ENCODE measurements around the gene CAMK1G. TPM values are rescaled to one million over a fixed set of nuclear protein-coding genes. Genes with fewer than 3 reads are reported as not detected.

The CAMK1G gene
- total and polyA plus RNA-seq, 4 donors: 2.1 to 10.8 (median 8.8) TPM

DNA sequence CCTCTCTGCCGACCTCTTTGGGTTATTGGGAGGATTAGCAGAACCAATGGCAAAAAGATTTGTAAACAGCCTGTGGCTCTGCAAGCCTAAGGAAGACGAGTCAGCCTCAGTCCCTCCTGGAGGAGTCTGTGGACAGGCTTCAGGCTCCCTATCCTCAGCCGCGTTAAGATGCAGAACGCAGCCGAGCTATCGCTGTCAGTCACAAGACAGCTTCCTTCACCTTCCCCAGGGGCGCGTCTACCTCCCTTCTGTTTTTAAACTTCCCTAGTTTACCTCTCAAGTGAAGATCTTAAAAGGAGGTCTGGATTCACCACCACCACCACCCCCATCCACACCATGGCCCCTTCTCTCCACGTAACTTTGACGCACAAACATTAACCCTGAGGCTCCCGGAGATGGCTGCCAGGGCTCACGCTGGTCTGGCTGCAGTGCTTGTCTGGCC is 738 bp downstream of the CAMK1G start:
- H3K4me3 ChIP-seq (ENCODE audit: low read depth, low read length): peak overlapping the region; percentile 49
- WGBS (ENCODE audit: insufficient coverage): 16% methylated on average over 11 of the region's 13 CpGs
- H3K27me3 ChIP-seq (ENCODE audit: control insufficient read depth, insufficient read depth, low read length): peaks cover 15% of the 10 kb centered on the region
- H3K36me3 ChIP-seq (ENCODE audit: control insufficient read depth, insufficient read depth, low read length): no peaks in the 10 kb centered on the region
- DNase-seq (ENCODE audit: low read depth in 4 of 6, low spot score in 6 of 6): peak in 2 of 6 donors; percentile 45 to 75
- H3K27ac ChIP-seq (ENCODE audit: low read depth, low read length): peak overlapping the region; percentile 67
- H3K9me3 ChIP-seq (ENCODE audit: control insufficient read depth, insufficient read depth, low read length): no peaks in the 10 kb centered on the region
- peaks cover 20% of the 10 kb centered on the region for H3K4me1 ChIP-seq (ENCODE audit: control insufficient read depth, insufficient read depth, low read length)

DNA sequence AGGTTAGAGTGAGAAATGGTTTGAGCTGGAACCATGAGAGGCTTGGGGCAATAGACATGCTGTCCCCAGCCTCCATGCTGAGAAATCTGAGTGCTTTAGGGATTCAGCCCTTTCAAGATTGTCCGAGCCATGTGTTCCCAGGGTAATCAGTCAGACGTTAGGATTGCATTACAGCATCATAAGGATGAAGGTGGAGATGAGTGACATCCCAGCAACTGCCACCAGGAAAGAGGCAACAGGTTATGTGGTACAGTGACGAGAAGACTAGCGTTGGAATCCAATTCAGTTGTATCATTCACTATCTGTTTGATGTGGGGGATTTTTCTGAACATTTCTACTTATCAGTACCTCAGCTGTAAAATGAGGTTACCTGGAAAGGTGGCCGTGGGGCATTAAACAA is 1.7 kb downstream of the CAMK1G start:
- WGBS (ENCODE audit: insufficient coverage): 31% methylated on average over 2 of the region's 5 CpGs
- Histone ChIP-seq H3K27me3 (ENCODE audit: control insufficient read depth, insufficient read depth, low read length) (peaks cover 15% of the 10 kb centered on the region), H3K27ac (ENCODE audit: low read depth, low read length) (no peak overlapping the region)

DNA sequence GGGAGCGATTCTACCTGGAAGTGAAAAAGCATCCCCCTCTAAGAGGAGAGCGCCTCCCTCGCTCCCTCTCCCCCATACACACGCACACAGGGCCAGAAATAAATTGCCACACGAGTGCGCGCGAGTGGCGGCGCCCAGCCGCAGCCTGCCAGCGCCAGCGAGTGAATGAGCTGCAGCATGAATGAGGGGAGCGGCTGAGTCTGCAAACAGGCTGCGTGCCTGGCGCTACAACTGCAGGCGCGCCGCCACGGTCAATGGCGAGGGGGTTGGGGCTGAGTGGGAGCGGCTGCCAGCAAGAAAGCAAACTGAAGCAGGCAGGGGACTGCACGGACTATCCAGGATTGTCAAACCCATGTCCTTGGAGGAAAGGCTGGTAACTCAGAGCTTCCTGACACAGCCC is 2.2 kb downstream of the CAMK1G start:
- Histone ChIP-seq H3K9me3 (ENCODE audit: control insufficient read depth, insufficient read depth, low read length) (no peaks in the 10 kb centered on the region), H3K27ac (ENCODE audit: low read depth, low read length) (no peak overlapping the region), H3K4me3 (ENCODE audit: low read depth, low read length) (peak overlapping the region; percentile 29), H3K27me3 (ENCODE audit: control insufficient read depth, insufficient read depth, low read length) (peaks cover 15% of the 10 kb centered on the region), H3K4me1 (ENCODE audit: control insufficient read depth, insufficient read depth, low read length) (peaks cover 27% of the 10 kb centered on the region), H3K36me3 (ENCODE audit: control insufficient read depth, insufficient read depth, low read length) (no peaks in the 10 kb centered on the region)
- peak in 4 of 6 donors; percentile 63 to 93 (median 83) for DNase-seq (ENCODE audit: low read depth in 4 of 6, low spot score in 6 of 6)
- under 1% methylated on average over 23 of the region's 23 CpGs for WGBS (ENCODE audit: insufficient coverage)

More for the DNA sequence above, 1.7 kb downstream of the CAMK1G start:
- peak overlapping the region; percentile 29 for H3K4me3 ChIP-seq (ENCODE audit: low read depth, low read length)
- no peaks in the 10 kb centered on the region for H3K9me3 ChIP-seq (ENCODE audit: control insufficient read depth, insufficient read depth, low read length)
- peaks cover 24% of the 10 kb centered on the region for H3K4me1 ChIP-seq (ENCODE audit: control insufficient read depth, insufficient read depth, low read length)
- DNase-seq (ENCODE audit: low read depth in 4 of 6, low spot score in 6 of 6): no peak
- H3K36me3 ChIP-seq (ENCODE audit: control insufficient read depth, insufficient read depth, low read length): no peaks in the 10 kb centered on the region

- DNase-seq (ENCODE audit: low read depth in 4 of 6, low spot score in 6 of 6): peak in 1 of 6 donors; percentile 56
- no peaks in the 10 kb centered on the region for H3K36me3 ChIP-seq (ENCODE audit: control insufficient read depth, insufficient read depth, low read length)
- H3K4me3 ChIP-seq (ENCODE audit: low read depth, low read length): peak overlapping the region; percentile 29
- H3K27ac ChIP-seq (ENCODE audit: low read depth, low read length): no peak overlapping the region
- H3K9me3 ChIP-seq (ENCODE audit: control insufficient read depth, insufficient read depth, low read length): no peaks in the 10 kb centered on the region
- 53% methylated on average over 4 of the region's 4 CpGs for WGBS (ENCODE audit: insufficient coverage)
- peaks cover 15% of the 10 kb centered on the region for H3K27me3 ChIP-seq (ENCODE audit: control insufficient read depth, insufficient read depth, low read length)
- peaks cover 27% of the 10 kb centered on the region for H3K4me1 ChIP-seq (ENCODE audit: control insufficient read depth, insufficient read depth, low read length)
Measured at GRCh38 chr1:209586221-209586740, 2.8 kb downstream of the CAMK1G start.

DNA sequence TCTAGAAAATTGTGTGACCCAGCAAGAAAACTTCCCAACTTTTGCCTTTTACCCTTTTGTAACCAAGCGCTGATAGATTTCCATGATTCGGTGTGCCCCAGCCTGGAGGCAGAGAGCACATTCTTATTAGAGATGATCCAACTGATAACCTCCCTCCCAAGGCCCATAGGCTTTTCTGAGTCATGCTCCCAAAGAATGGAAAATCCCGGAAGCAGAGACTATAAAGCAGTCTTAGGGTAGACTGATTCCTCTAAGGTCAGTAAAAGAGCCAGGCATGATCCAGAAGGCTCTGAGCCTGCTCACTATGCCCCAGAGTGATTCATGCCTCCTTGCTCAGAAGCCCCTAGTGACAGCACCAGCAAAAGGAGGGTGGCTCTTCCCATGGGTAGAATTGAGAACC is 4.3 kb downstream of the CAMK1G start:
- 100% methylated on average over 3 of the region's 3 CpGs for whole genome bisulfite sequencing (ENCODE audit: insufficient coverage)
- H3K9me3 ChIP-seq (ENCODE audit: control insufficient read depth, insufficient read depth, low read length): no peaks in the 10 kb centered on the region
- no peaks in the 10 kb centered on the region for H3K36me3 ChIP-seq (ENCODE audit: control insufficient read depth, insufficient read depth, low read length)
- DNase-seq (ENCODE audit: low read depth in 4 of 6, low spot score in 6 of 6): no peak
- H3K27ac ChIP-seq (ENCODE audit: low read depth, low read length): no peak overlapping the region
- peaks cover 15% of the 10 kb centered on the region for H3K27me3 ChIP-seq (ENCODE audit: control insufficient read depth, insufficient read depth, low read length)
- H3K4me1 ChIP-seq (ENCODE audit: control insufficient read depth, insufficient read depth, low read length): peaks cover 27% of the 10 kb centered on the region
- no peak overlapping the region for H3K4me3 ChIP-seq (ENCODE audit: low read depth, low read length)

- no peak overlapping the region for H3K27ac ChIP-seq (ENCODE audit: low read depth, low read length)
- no peak overlapping the region for H3K4me3 ChIP-seq (ENCODE audit: low read depth, low read length)
- H3K9me3 ChIP-seq (ENCODE audit: control insufficient read depth, insufficient read depth, low read length): no peaks in the 10 kb centered on the region
- H3K27me3 ChIP-seq (ENCODE audit: control insufficient read depth, insufficient read depth, low read length): peaks cover 14% of the 10 kb centered on the region
- no peaks in the 10 kb centered on the region for H3K36me3 ChIP-seq (ENCODE audit: control insufficient read depth, insufficient read depth, low read length)
- WGBS (ENCODE audit: insufficient coverage): 100% methylated on average over 1 of the region's 2 CpGs
- peaks cover 17% of the 10 kb centered on the region for H3K4me1 ChIP-seq (ENCODE audit: control insufficient read depth, insufficient read depth, low read length)
- DNase-seq (ENCODE audit: low read depth in 4 of 6, low spot score in 6 of 6): no peak
Measured at GRCh38 chr1:209589440-209589839, 5.9 kb downstream of the CAMK1G start.

DNA sequence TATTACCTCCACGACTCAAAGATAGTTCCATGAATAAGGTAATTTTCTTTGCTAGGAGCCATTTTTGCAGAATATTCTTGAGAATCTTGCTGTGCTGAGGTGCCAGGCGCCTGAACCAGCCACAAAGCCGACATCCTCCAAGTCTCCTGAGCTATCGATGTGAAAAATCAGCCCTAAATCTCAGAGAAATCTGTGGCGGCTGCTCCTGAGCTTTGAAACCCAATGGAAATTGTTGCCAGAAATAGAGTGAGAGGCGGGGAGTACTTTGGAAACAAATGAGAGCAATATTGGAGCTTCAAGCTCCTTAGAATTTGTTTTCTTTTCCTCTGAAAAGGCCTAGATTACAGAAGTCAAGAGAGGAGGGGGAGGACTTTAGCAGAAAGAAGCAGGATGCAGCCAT is 6.3 kb downstream of the CAMK1G start:
- H3K9me3 ChIP-seq (ENCODE audit: control insufficient read depth, insufficient read depth, low read length): no peaks in the 10 kb centered on the region
- no peak overlapping the region for H3K4me3 ChIP-seq (ENCODE audit: low read depth, low read length)
- WGBS (ENCODE audit: insufficient coverage): 71% methylated on average over 3 of the region's 6 CpGs
- no peaks in the 10 kb centered on the region for H3K36me3 ChIP-seq (ENCODE audit: control insufficient read depth, insufficient read depth, low read length)
- peaks cover 10% of the 10 kb centered on the region for H3K27me3 ChIP-seq (ENCODE audit: control insufficient read depth, insufficient read depth, low read length)
- no peak overlapping the region for H3K27ac ChIP-seq (ENCODE audit: low read depth, low read length)
- DNase-seq (ENCODE audit: low read depth in 4 of 6, low spot score in 6 of 6): peak in 1 of 6 donors; percentile 3
- H3K4me1 ChIP-seq (ENCODE audit: control insufficient read depth, insufficient read depth, low read length): peaks cover 16% of the 10 kb centered on the region

DNA sequence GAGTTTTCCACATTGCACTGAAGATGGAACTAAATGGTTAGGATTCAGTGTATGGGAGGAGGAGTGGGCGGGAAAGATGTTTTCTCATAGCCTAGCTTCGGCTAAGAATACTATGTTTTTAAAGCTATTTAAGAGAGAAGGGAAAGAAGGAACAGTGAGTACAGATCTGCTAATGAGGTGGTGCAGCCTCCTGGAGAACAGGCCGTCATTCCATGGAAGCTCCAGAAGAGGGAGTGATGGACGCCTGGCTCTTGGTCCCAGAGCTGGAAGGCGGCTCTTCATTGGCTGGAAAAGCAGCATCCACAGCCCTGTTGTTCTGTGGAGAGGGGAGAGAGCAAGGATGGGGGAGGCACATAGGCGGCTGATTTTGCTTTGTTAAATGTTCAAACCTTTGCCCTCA is 6.9 kb downstream of the CAMK1G start:
- H3K27me3 ChIP-seq (ENCODE audit: control insufficient read depth, insufficient read depth, low read length): peaks cover 5% of the 10 kb centered on the region
- 42% methylated on average over 3 of the region's 6 CpGs for WGBS (ENCODE audit: insufficient coverage)
- no peaks in the 10 kb centered on the region for H3K36me3 ChIP-seq (ENCODE audit: control insufficient read depth, insufficient read depth, low read length)
- H3K4me3 ChIP-seq (ENCODE audit: low read depth, low read length): no peak overlapping the region
- H3K27ac ChIP-seq (ENCODE audit: low read depth, low read length): no peak overlapping the region
- peak in 2 of 6 donors; percentile 65 to 85 for DNase-seq (ENCODE audit: low read depth in 4 of 6, low spot score in 6 of 6)
- peaks cover 14% of the 10 kb centered on the region for H3K4me1 ChIP-seq (ENCODE audit: control insufficient read depth, insufficient read depth, low read length)
- no peaks in the 10 kb centered on the region for H3K9me3 ChIP-seq (ENCODE audit: control insufficient read depth, insufficient read depth, low read length)

- Histone ChIP-seq H3K4me1 (ENCODE audit: control insufficient read depth, insufficient read depth, low read length) (peaks cover 6% of the 10 kb centered on the region), H3K27me3 (ENCODE audit: control insufficient read depth, insufficient read depth, low read length) (no peaks in the 10 kb centered on the region), H3K9me3 (ENCODE audit: control insufficient read depth, insufficient read depth, low read length) (no peaks in the 10 kb centered on the region), H3K36me3 (ENCODE audit: control insufficient read depth, insufficient read depth, low read length) (peaks cover 5% of the 10 kb centered on the region), H3K27ac (ENCODE audit: low read depth, low read length) (no peak overlapping the region), H3K4me3 (ENCODE audit: low read depth, low read length) (no peak overlapping the region)
- DNase-seq (ENCODE audit: low read depth in 4 of 6, low spot score in 6 of 6): no peak
- WGBS (ENCODE audit: insufficient coverage): 46% methylated on average over 2 of the region's 2 CpGs
Measured at GRCh38 chr1:209593747-209594146, 10.2 kb downstream of the CAMK1G start.

- no peaks in the 10 kb centered on the region for H3K27me3 ChIP-seq (ENCODE audit: control insufficient read depth, insufficient read depth, low read length)
- peaks cover 5% of the 10 kb centered on the region for H3K36me3 ChIP-seq (ENCODE audit: control insufficient read depth, insufficient read depth, low read length)
- WGBS (ENCODE audit: insufficient coverage): no CpG with 5 or more reads among the region's 1 CpG
- peaks cover 6% of the 10 kb centered on the region for H3K4me1 ChIP-seq (ENCODE audit: control insufficient read depth, insufficient read depth, low read length)
- no peak overlapping the region for H3K27ac ChIP-seq (ENCODE audit: low read depth, low read length)
- H3K9me3 ChIP-seq (ENCODE audit: control insufficient read depth, insufficient read depth, low read length): no peaks in the 10 kb centered on the region
- no peak overlapping the region for H3K4me3 ChIP-seq (ENCODE audit: low read depth, low read length)
- DNase-seq (ENCODE audit: low read depth in 4 of 6, low spot score in 6 of 6): no peak
Measured at GRCh38 chr1:209594440-209594839, 10.9 kb downstream of the CAMK1G start.
